GM23248 (cell line): Measurements from ENCODE around the gene ZNF407.

Source experiments
- EZH2 ChIP-seq: fragments of 200-600 bp; sonication (generic); IDR thresholded peaks from 2 replicates; pipeline ENCODE4 v1.6.1; 2018; ENCODE audit warnings: antibody characterized with exemption, mild to moderate bottlenecking; ENCODE audit not compliant: insufficient read depth, poor library complexity, severe bottlenecking
- EZH2phosphoT487 ChIP-seq: fragments of 200-600 bp; sonication (generic); IDR thresholded peaks from 2 replicates; pipeline ENCODE4 v1.6.1; 2018; ENCODE audit warnings: antibody characterized with exemption, moderate library complexity, mild to moderate bottlenecking, low read depth; ENCODE audit not compliant: insufficient read depth

GRCh38 chr18:75031717-75032317 lies 434.1 kb downstream of the ZNF407 start:
- TF ChIP-seq EZH2 (no peak), EZH2phosphoT487 (no peak)
